ENCODE measurements around the gene DHX38. TPM values are rescaled to one million over a fixed set of nuclear protein-coding genes. Genes with fewer than 3 reads are reported as not detected.

DHX38 gene
- total and polyA plus RNA-seq, 4 donors: 13.9 to 40.9 (median 22.7) TPM

DNA sequence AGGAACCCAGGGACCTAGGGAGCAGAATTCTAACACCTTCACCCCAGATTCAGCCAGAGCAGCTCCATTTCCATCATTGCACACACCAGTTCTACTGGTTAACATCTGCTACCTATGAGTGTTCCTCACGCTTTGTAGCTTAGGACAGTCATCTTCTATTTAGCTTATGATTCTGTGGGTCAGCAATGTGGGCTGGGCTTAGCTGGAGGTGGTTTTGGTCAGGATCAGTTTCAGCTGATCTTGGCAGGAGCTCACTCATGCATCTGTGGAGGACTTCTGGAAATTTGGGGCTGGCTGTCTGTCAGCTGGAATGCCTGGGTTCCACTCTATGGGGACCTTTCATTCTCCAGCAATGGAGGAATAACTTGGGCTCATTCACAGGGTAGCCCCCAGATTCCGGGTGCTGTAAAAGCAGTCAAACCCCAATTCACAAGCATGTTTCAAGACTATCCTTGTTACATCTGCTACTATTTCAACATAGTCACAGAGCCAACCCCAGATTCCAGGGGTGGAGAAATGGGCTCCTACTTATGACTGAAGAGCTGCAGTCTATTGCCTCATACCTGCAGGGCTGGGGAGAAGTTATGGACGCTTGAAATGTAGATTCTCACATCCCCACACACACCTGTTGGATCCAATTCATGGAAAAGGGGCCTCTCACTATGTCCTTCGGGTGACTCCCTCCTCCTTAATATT lies 42.7 kb upstream of the DHX38 start (continued):
- TF ChIP-seq, protein P1, sequence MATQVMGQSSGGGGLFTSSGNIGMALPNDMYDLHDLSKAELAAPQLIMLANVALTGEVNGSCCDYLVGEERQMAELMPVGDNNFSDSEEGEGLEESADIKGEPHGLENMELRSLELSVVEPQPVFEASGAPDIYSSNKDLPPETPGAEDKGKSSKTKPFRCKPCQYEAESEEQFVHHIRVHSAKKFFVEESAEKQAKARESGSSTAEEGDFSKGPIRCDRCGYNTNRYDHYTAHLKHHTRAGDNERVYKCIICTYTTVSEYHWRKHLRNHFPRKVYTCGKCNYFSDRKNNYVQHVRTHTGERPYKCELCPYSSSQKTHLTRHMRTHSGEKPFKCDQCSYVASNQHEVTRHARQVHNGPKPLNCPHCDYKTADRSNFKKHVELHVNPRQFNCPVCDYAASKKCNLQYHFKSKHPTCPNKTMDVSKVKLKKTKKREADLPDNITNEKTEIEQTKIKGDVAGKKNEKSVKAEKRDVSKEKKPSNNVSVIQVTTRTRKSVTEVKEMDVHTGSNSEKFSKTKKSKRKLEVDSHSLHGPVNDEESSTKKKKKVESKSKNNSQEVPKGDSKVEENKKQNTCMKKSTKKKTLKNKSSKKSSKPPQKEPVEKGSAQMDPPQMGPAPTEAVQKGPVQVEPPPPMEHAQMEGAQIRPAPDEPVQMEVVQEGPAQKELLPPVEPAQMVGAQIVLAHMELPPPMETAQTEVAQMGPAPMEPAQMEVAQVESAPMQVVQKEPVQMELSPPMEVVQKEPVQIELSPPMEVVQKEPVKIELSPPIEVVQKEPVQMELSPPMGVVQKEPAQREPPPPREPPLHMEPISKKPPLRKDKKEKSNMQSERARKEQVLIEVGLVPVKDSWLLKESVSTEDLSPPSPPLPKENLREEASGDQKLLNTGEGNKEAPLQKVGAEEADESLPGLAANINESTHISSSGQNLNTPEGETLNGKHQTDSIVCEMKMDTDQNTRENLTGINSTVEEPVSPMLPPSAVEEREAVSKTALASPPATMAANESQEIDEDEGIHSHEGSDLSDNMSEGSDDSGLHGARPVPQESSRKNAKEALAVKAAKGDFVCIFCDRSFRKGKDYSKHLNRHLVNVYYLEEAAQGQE (IDR thresholded peaks at IDR 0.05): peak; percentile 17
- TF ChIP-seq TAF1 (conservative IDR thresholded peaks at IDR 0.05): peak; percentile 22

GRCh38 chr16:72051818-72052217 lies 41.8 kb upstream of the DHX38 start:
- TF ChIP-seq FOXA2 (IDR thresholded peaks at IDR 0.05) (no peak), YY1 (IDR thresholded peaks at IDR 0.05) (peak; percentile 57), RAD21 (IDR thresholded peaks at IDR 0.05) (peak; percentile 26 to 34), NR2F2 (IDR thresholded peaks at IDR 0.05) (no peak), HNF4A (conservative IDR thresholded peaks at IDR 0.05) (peak; percentile 86 to 87), RXRA (IDR thresholded peaks at IDR 0.05) (peak; percentile 32 to 81), HNF4G (IDR thresholded peaks at IDR 0.05) (no peak), GABPA (IDR thresholded peaks at IDR 0.05 in 1 of 2, conservative IDR thresholded peaks at IDR 0.05 in 1 of 2) (peak in 1 of 2 donors; percentile 48), TAF1 (conservative IDR thresholded peaks at IDR 0.05) (no peak), SP1 (IDR thresholded peaks at IDR 0.05) (peak; percentile 51), EGR1 (IDR thresholded peaks at IDR 0.05; ENCODE audit: low read depth in 2 of 2) (peak; percentile 52 to 79), MAX (IDR thresholded peaks at IDR 0.05) (peak; percentile 94), JUND (IDR thresholded peaks at IDR 0.05) (peak in 1 of 2 donors; percentile 70), FOXA1 (IDR thresholded peaks at IDR 0.05) (peak; percentile 18)
- TF ChIP-seq, protein P2, sequence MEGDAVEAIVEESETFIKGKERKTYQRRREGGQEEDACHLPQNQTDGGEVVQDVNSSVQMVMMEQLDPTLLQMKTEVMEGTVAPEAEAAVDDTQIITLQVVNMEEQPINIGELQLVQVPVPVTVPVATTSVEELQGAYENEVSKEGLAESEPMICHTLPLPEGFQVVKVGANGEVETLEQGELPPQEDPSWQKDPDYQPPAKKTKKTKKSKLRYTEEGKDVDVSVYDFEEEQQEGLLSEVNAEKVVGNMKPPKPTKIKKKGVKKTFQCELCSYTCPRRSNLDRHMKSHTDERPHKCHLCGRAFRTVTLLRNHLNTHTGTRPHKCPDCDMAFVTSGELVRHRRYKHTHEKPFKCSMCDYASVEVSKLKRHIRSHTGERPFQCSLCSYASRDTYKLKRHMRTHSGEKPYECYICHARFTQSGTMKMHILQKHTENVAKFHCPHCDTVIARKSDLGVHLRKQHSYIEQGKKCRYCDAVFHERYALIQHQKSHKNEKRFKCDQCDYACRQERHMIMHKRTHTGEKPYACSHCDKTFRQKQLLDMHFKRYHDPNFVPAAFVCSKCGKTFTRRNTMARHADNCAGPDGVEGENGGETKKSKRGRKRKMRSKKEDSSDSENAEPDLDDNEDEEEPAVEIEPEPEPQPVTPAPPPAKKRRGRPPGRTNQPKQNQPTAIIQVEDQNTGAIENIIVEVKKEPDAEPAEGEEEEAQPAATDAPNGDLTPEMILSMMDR (IDR thresholded peaks at IDR 0.05; ENCODE audit: low read depth, low read length, missing input control): no peak
- TF ChIP-seq, protein P1 (IDR thresholded peaks at IDR 0.05): peak; percentile 26
- TF ChIP-seq, protein P3, sequence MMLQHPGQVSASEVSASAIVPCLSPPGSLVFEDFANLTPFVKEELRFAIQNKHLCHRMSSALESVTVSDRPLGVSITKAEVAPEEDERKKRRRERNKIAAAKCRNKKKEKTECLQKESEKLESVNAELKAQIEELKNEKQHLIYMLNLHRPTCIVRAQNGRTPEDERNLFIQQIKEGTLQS (IDR thresholded peaks at IDR 0.05): peak; percentile 90
- TF ChIP-seq, protein P4, sequence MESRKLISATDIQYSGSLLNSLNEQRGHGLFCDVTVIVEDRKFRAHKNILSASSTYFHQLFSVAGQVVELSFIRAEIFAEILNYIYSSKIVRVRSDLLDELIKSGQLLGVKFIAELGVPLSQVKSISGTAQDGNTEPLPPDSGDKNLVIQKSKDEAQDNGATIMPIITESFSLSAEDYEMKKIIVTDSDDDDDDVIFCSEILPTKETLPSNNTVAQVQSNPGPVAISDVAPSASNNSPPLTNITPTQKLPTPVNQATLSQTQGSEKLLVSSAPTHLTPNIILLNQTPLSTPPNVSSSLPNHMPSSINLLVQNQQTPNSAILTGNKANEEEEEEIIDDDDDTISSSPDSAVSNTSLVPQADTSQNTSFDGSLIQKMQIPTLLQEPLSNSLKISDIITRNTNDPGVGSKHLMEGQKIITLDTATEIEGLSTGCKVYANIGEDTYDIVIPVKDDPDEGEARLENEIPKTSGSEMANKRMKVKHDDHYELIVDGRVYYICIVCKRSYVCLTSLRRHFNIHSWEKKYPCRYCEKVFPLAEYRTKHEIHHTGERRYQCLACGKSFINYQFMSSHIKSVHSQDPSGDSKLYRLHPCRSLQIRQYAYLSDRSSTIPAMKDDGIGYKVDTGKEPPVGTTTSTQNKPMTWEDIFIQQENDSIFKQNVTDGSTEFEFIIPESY (IDR thresholded peaks at IDR 0.05): peak; percentile 69
- peaks cover 7 to 43% (median 36%) of the 10 kb centered on the region in 4 donors for H3K4me1 ChIP-seq (ENCODE audit: control insufficient read depth in 4 of 4, insufficient read depth in 4 of 4, low read length in 3 of 4)
- DNase-seq (ENCODE audit: low spot score): no peak
- peak overlapping the region; percentile 74 to 84 for H3K27ac ChIP-seq (ENCODE audit: low read depth in 1 of 2, low read length in 2 of 2)
- peaks cover 0 to 2% (median 0%) of the 10 kb centered on the region in 4 donors for H3K9me3 ChIP-seq (ENCODE audit: control insufficient read depth in 4 of 4, low read length in 3 of 4)
- peaks cover 2 to 9% (median 4%) of the 10 kb centered on the region in 4 donors for H3K36me3 ChIP-seq (ENCODE audit: control insufficient read depth in 4 of 4, insufficient read depth in 3 of 4, low read depth in 1 of 4, low read length in 3 of 4)
- H3K27me3 ChIP-seq (ENCODE audit: control insufficient read depth in 4 of 4, insufficient read depth in 4 of 4, low read length in 3 of 4): no peaks in the 10 kb centered on the region
- 26% methylated on average over 2 of the region's 2 CpGs for WGBS
- peak overlapping the region in 1 of 2 donors; percentile 4 for H3K9ac ChIP-seq (ENCODE audit: low read depth in 1 of 2, low read length in 2 of 2)
- no peak overlapping the region for H3K4me3 ChIP-seq (ENCODE audit: low read depth in 1 of 3, low read length in 3 of 3)
